GM19328 (cell line): ENCODE measurements around the gene GPR142.

Source experiments
- ATAC-seq: cut with Tn5 transposase; IDR thresholded peaks from one replicate; pipeline ENCODE4 v1.9.1; 2021; ENCODE audit warnings: mild to moderate bottlenecking, moderate library complexity; ENCODE audit not compliant: unreplicated experiment

GPR142 gene

GRCh38 chr17:74367206-74367605, at the start of gene GPR142:
TSS of gene GPR142 (plus strand) at chr17:74367506. CDS start at chr17:74369541, 2,035 bp downstream.
- ATAC-seq = no peak

- no peak for ATAC-seq
Observed at GRCh38 chr17:74318391-74318790, 48.9 kb upstream of the GPR142 start.

- ATAC-seq = no peak
Observed at GRCh38 chr17:74324521-74324920, 42.8 kb upstream of the GPR142 start.

- no peak for ATAC-seq
Observed at GRCh38 chr17:74325376-74325742, 41.9 kb upstream of the GPR142 start.

- ATAC-seq = no peak
Observed at GRCh38 chr17:74325743-74326379, 41.4 kb upstream of the GPR142 start, which contains the start of gene KIF19. TSS of gene KIF19 (plus strand) at chr17:74326226. CDS start at chr17:74326350, 124 bp downstream.

GRCh38 chr17:74326506-74326905, 40.8 kb upstream of the GPR142 start:
- no peak for ATAC-seq

- no peak for ATAC-seq
Observed at GRCh38 chr17:74328487-74328886, 38.8 kb upstream of the GPR142 start.

GRCh38 chr17:74329378-74329777, 37.9 kb upstream of the GPR142 start:
- ATAC-seq = no peak

GRCh38 chr17:74330446-74330845, 36.9 kb upstream of the GPR142 start:
- ATAC-seq = no peak

GRCh38 chr17:74332017-74332650, 35.2 kb upstream of the GPR142 start:
- no peak for ATAC-seq

GRCh38 chr17:74332763-74333283, 34.5 kb upstream of the GPR142 start:
- no peak for ATAC-seq

GRCh38 chr17:74334393-74335039, 32.8 kb upstream of the GPR142 start:
- ATAC-seq = no peak

- ATAC-seq = no peak
Observed at GRCh38 chr17:74335529-74336062, 31.7 kb upstream of the GPR142 start.

GRCh38 chr17:74336307-74336706, 31.0 kb upstream of the GPR142 start:
- ATAC-seq = no peak

- no peak for ATAC-seq
Observed at GRCh38 chr17:74337834-74338500, 29.3 kb upstream of the GPR142 start.

- ATAC-seq = no peak
Observed at GRCh38 chr17:74339537-74340195, 27.6 kb upstream of the GPR142 start.

- no peak for ATAC-seq
Observed at GRCh38 chr17:74340470-74341023, 26.8 kb upstream of the GPR142 start.

GRCh38 chr17:74342224-74342623, 25.1 kb upstream of the GPR142 start:
- no peak for ATAC-seq

GRCh38 chr17:74343121-74343520, 24.2 kb upstream of the GPR142 start:
- ATAC-seq = no peak
